ENCODE measurements around the gene LONRF2. TPM values are rescaled to one million over a fixed set of nuclear protein-coding genes. Genes with fewer than 3 reads are reported as not detected.

Gene LONRF2
- total RNA-seq, 4 donors from 2014 or later: 2.3 to 4.8 (median 2.6) TPM

- Histone ChIP-seq H3K36me3 (no peaks in the 10 kb centered on the region), H3K9me3 (no peaks in the 10 kb centered on the region), H3K27me3 (no peaks in the 10 kb centered on the region), H3K4me3 (no peak overlapping the region), H3K4me1 (peaks cover 0 to 3% (median 0%) of the 10 kb centered on the region in 4 donors), H3K27ac (no peak overlapping the region)
- in situ Hi-C loops (cut with MboI; ENCODE audit: low pct_ligation_motif_present in 1 of 4, low pct_unique_long_range_greater_than_20kb in 1 of 4, low sequenced_read_pairs in 3 of 4): loop anchor here in 2 of 4 donors (10.0 to 25.0 kb wide), 2 partner anchors 434 to 692 kb away; no protein-coding TSS in a partner anchor
- TF ChIP-seq CTCF (IDR thresholded peaks at IDR 0.05) (peak; percentile 23 to 46 (median 34)), POLR2AphosphoS5 (IDR thresholded peaks at IDR 0.05) (no peak)
- 71 to 74% methylated on average over 24 to 27 of the region's 28 CpGs for WGBS, 2 donors (ENCODE audit: low coverage in 1 of 2)
- intact Hi-C loops (cut with DNase I; ENCODE audit: low total_unique reads): no loop called here
- DNase-seq: no peak
Observed at GRCh38 chr2:100246163-100247145, 75.8 kb downstream of the LONRF2 start.

GRCh38 chr2:100245681-100246080, 76.6 kb downstream of the LONRF2 start:
- no peak for TF ChIP-seq POLR2A (IDR thresholded peaks at IDR 0.05)
- no peak for TF ChIP-seq CTCF (IDR thresholded peaks at IDR 0.05)
- no peak for TF ChIP-seq EP300 (IDR thresholded peaks at IDR 0.05; ENCODE audit: low read depth)
- no peak for TF ChIP-seq POLR2AphosphoS5 (IDR thresholded peaks at IDR 0.05)
- DNase-seq: no peak
- 90% methylated on average over 4 of the region's 4 CpGs; no CpG with 5 or more reads in 1 of the 2 donors for WGBS, 2 donors (ENCODE audit: low coverage in 1 of 2)
- Histone ChIP-seq H3K9me3 (no peaks in the 10 kb centered on the region), H3K36me3 (no peaks in the 10 kb centered on the region), H3K27ac (no peak overlapping the region), H3K4me1 (peaks cover 0 to 3% (median 0%) of the 10 kb centered on the region in 4 donors), H3K27me3 (no peaks in the 10 kb centered on the region), H3K4me3 (no peak overlapping the region)
- intact Hi-C loops (cut with DNase I; ENCODE audit: low total_unique reads) (no loop called here), in situ Hi-C loops (cut with MboI; ENCODE audit: low pct_ligation_motif_present in 1 of 4, low pct_unique_long_range_greater_than_20kb in 1 of 4, low sequenced_read_pairs in 3 of 4) (loop anchor here in 2 of 4 donors (10.0 to 25.0 kb wide), 2 partner anchors 433 to 691 kb away; no protein-coding TSS in a partner anchor)

- Histone ChIP-seq H3K4me3 (no peak overlapping the region), H3K36me3 (no peaks in the 10 kb centered on the region), H3K27me3 (no peaks in the 10 kb centered on the region), H3K4me1 (peaks cover 0 to 3% (median 0%) of the 10 kb centered on the region in 4 donors), H3K27ac (no peak overlapping the region), H3K9me3 (no peaks in the 10 kb centered on the region)
- in situ Hi-C loops (cut with MboI; ENCODE audit: low pct_ligation_motif_present in 1 of 4, low pct_unique_long_range_greater_than_20kb in 1 of 4, low sequenced_read_pairs in 3 of 4): loop anchor here in 2 of 4 donors (10.0 to 25.0 kb wide), 2 partner anchors 433 to 690 kb away; no protein-coding TSS in a partner anchor
- no peak for DNase-seq
- TF ChIP-seq EP300 (IDR thresholded peaks at IDR 0.05; ENCODE audit: low read depth): no peak
- no peak for TF ChIP-seq POLR2AphosphoS5 (IDR thresholded peaks at IDR 0.05)
- no peak for TF ChIP-seq POLR2A (IDR thresholded peaks at IDR 0.05)
- no peak for TF ChIP-seq CTCF (IDR thresholded peaks at IDR 0.05)
- intact Hi-C loops (cut with DNase I; ENCODE audit: low total_unique reads): loop anchor here (5.0 kb wide), 1 partner anchor 688 kb away; no protein-coding TSS in a partner anchor
- 82 to 88% methylated on average over 1 to 6 of the region's 6 CpGs for WGBS, 2 donors (ENCODE audit: low coverage in 1 of 2)
Observed at GRCh38 chr2:100244881-100245605, 77.3 kb downstream of the LONRF2 start.

GRCh38 chr2:100243631-100244030, 78.7 kb downstream of the LONRF2 start:
- no peaks in the 10 kb centered on the region for H3K9me3 ChIP-seq
- in situ Hi-C loops (cut with MboI; ENCODE audit: low pct_ligation_motif_present in 1 of 4, low pct_unique_long_range_greater_than_20kb in 1 of 4, low sequenced_read_pairs in 3 of 4): loop anchor here in 2 of 4 donors (10.0 to 25.0 kb wide), 2 partner anchors 431 to 689 kb away; no protein-coding TSS in a partner anchor
- no peak overlapping the region for H3K4me3 ChIP-seq
- DNase-seq: no peak
- peaks cover 0 to 3% (median 0%) of the 10 kb centered on the region in 4 donors for H3K4me1 ChIP-seq
- intact Hi-C loops (cut with DNase I; ENCODE audit: low total_unique reads): loop anchor here (5.0 kb wide), 1 partner anchor 686 kb away; no protein-coding TSS in a partner anchor
- H3K27me3 ChIP-seq: no peaks in the 10 kb centered on the region
- no peak overlapping the region for H3K27ac ChIP-seq
- TF ChIP-seq EP300 (IDR thresholded peaks at IDR 0.05; ENCODE audit: low read depth) (no peak), POLR2AphosphoS5 (IDR thresholded peaks at IDR 0.05) (no peak), POLR2A (IDR thresholded peaks at IDR 0.05) (no peak), CTCF (IDR thresholded peaks at IDR 0.05) (no peak)
- H3K36me3 ChIP-seq: no peaks in the 10 kb centered on the region
- 77 to 80% methylated on average over 1 to 6 of the region's 6 CpGs for WGBS, 2 donors (ENCODE audit: low coverage in 1 of 2)

Data from transverse colon (tissue), 4 donors.